Measurements from ENCODE around the gene AGPAT2. TPM values are rescaled to one million over a fixed set of nuclear protein-coding genes. Genes with fewer than 3 reads are reported as not detected.
"Not testable (repeated sequence)": the region's sequence is repeated elsewhere in the genome, so short reads cannot be mapped to it uniquely, and the experiment has no call there.

The AGPAT2 gene
- total RNA-seq, 1 donor from 2014 or later = 106 TPM

DNA sequence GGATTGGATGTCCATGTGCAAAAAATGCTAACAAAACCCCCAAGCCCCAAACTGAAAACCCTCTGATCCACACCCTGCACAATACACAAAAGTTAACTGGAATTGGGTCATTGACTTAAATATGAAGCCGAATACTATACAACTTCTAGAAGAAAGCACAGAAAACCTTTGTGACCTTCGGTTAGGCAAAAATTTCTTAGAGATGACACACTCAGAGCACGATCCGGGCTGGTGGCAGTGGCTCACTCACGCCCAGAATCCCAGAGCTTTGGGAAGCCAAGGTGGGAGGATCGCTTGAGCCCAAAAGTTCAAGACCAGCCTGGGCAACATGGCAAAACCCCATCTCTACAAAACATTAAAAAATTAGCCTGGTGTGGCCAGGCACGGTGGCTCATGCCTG, 23.3 kb upstream of the AGPAT2 start:
- TF ChIP-seq, protein P1, sequence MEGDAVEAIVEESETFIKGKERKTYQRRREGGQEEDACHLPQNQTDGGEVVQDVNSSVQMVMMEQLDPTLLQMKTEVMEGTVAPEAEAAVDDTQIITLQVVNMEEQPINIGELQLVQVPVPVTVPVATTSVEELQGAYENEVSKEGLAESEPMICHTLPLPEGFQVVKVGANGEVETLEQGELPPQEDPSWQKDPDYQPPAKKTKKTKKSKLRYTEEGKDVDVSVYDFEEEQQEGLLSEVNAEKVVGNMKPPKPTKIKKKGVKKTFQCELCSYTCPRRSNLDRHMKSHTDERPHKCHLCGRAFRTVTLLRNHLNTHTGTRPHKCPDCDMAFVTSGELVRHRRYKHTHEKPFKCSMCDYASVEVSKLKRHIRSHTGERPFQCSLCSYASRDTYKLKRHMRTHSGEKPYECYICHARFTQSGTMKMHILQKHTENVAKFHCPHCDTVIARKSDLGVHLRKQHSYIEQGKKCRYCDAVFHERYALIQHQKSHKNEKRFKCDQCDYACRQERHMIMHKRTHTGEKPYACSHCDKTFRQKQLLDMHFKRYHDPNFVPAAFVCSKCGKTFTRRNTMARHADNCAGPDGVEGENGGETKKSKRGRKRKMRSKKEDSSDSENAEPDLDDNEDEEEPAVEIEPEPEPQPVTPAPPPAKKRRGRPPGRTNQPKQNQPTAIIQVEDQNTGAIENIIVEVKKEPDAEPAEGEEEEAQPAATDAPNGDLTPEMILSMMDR (IDR thresholded peaks at IDR 0.05) = no peak
- H3K4me3 ChIP-seq = no peak overlapping the region
- no peak overlapping the region for H3K27ac ChIP-seq
- H3K36me3 ChIP-seq = no peaks in the 10 kb centered on the region
- no peak for ATAC-seq
- H3K9me3 ChIP-seq = no peaks in the 10 kb centered on the region
- intact Hi-C loops (cut with DNase I) = no loop called here
- H3K27me3 ChIP-seq (ENCODE audit: low read depth) = peaks cover 28% of the 10 kb centered on the region
- peaks cover 35% of the 10 kb centered on the region for H3K4me1 ChIP-seq
- no peak for DNase-seq

DNA sequence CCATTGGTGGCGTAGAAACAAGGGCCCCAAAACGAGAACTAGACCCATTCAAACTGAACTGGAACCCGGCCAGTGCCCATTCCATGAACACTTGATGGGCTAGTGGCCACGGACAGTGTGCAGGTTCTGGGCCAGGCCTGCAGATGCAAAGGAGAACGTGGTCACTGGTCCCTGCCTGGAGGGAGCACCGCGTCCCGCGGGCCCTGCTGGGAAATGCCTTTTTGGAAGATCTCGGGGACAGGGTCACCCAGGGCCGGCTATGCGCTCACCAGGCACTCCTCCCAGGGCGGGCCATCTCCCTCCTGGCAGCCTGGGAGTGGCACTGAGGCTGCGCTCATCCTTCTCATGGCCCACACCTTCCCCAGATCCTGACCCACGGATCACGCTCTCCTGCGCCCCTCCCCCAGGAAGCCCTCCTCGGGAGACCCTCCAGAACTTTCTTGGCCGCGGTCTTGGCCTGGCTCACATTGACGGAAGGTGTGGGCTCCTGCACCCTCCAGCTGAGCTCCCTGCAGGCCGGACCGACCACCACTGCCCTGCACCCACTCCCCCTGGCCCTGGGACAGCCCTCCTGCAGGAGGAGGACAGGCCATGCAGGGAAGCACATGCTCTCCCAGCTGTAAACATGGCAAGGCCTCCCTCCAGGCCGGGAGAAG, 22.3 kb upstream of the AGPAT2 start:
- Histone ChIP-seq H3K27me3 (ENCODE audit: low read depth) (peaks cover 21% of the 10 kb centered on the region), H3K27ac (no peak overlapping the region), H3K9me3 (no peaks in the 10 kb centered on the region), H3K4me1 (peaks cover 25% of the 10 kb centered on the region), H3K36me3 (no peaks in the 10 kb centered on the region), H3K4me3 (no peak overlapping the region)
- intact Hi-C loops (cut with DNase I) = no loop called here
- TF ChIP-seq, protein P1 (IDR thresholded peaks at IDR 0.05) = no peak
- ATAC-seq (no peak), DNase-seq (no peak)

GRCh38 chr9:136707849-136708517, 20.7 kb upstream of the AGPAT2 start:
- DNase-seq (no peak), ATAC-seq (no peak)
- TF ChIP-seq, protein P1 (IDR thresholded peaks at IDR 0.05) = no peak
- H3K36me3 ChIP-seq = no peaks in the 10 kb centered on the region
- H3K27me3 ChIP-seq (ENCODE audit: low read depth) = peaks cover 10% of the 10 kb centered on the region
- no peaks in the 10 kb centered on the region for H3K9me3 ChIP-seq
- peaks cover 9% of the 10 kb centered on the region for H3K4me1 ChIP-seq
- no peak overlapping the region for H3K27ac ChIP-seq
- no peak overlapping the region for H3K4me3 ChIP-seq
- intact Hi-C loops (cut with DNase I) = no loop called here

- TF ChIP-seq, protein P1 (IDR thresholded peaks at IDR 0.05) = no peak
- Histone ChIP-seq H3K4me1 (peaks cover 5% of the 10 kb centered on the region), H3K27me3 (ENCODE audit: low read depth) (peaks cover 6% of the 10 kb centered on the region), H3K9me3 (no peaks in the 10 kb centered on the region), H3K36me3 (no peaks in the 10 kb centered on the region), H3K27ac (no peak overlapping the region), H3K4me3 (no peak overlapping the region)
- no peak for ATAC-seq
- no peak for DNase-seq
- intact Hi-C loops (cut with DNase I) = no loop called here
These were observed 19.8 kb upstream of the AGPAT2 start for GRCh38 chr9:136707011-136707410.

DNA sequence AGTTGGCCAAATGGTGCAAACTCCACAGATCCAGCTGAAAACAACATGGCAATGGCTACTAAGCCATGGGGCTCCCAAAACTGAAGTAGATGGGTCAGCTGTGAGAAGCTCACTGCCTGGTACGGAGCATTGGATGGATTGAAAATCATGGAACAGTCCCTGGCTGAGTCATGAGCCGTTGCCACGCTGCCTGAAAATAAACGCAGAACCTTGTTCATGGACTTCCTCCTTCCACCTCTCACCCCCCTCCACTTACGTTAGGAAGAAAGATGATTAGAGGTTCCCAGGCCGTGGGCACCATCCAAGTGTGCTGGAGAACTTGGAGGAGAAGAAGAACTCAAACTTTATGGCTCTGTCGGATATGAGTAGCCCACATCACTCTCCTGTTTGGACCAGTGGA, 18.3 kb upstream of the AGPAT2 start:
- TF ChIP-seq, protein P1 (IDR thresholded peaks at IDR 0.05) = no peak
- Histone ChIP-seq H3K4me1 (peaks cover 11% of the 10 kb centered on the region), H3K36me3 (no peaks in the 10 kb centered on the region), H3K9me3 (no peaks in the 10 kb centered on the region), H3K4me3 (no peak overlapping the region), H3K27me3 (ENCODE audit: low read depth) (peaks cover 5% of the 10 kb centered on the region), H3K27ac (no peak overlapping the region)
- no peak for DNase-seq
- intact Hi-C loops (cut with DNase I) = no loop called here
- no peak for ATAC-seq

DNA sequence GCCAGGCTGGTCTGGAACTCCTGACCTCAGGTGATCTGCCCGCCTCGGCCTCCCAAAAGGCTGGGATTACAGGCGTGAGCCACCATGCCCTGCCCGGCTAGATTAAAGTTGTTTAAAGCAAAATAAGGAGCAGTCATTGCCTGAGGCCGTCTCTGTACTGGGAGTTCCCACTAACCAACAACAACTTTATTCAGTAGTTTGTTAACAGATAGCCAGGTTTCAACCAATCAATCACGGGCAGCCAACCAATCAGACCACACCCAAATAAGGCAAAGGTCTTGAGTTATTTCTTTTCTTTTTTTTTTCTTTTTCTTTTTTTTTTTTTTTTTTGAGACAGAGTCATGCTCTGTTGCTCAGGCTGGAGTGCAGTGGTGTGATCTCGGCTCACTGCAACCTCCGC, 17.5 kb upstream of the AGPAT2 start:
- H3K27ac ChIP-seq; ATAC-seq; intact Hi-C loops (cut with DNase I); H3K4me3 ChIP-seq; H3K9me3 ChIP-seq; H3K36me3 ChIP-seq; DNase-seq: not testable (repeated sequence)
- H3K27me3 ChIP-seq (ENCODE audit: low read depth) = peaks cover 11% of the 10 kb centered on the region
- peaks cover 13% of the 10 kb centered on the region for H3K4me1 ChIP-seq

All from lower lobe of right lung (tissue), 2 donors.